Lower leg skin (tissue), 3 donors: ENCODE data around the gene ZNF407.

ENCODE experiments used
- CTCF ChIP-seq, 3 donors: fragments of 450-650 bp; IDR thresholded peaks; one replicate each; pipeline ENCODE4 v1.5.1; 2016; ENCODE audit warnings: antibody characterized with exemption in 3 of 3, mild to moderate bottlenecking in 3 of 3, moderate library complexity in 2 of 3
- POLR2A ChIP-seq, 2 donors: fragments of 450-650 bp; IDR thresholded peaks; one replicate each; pipeline ENCODE4 v1.6.1; 2016 to 2017; ENCODE audit warnings: antibody characterized with exemption in 2 of 2, mild to moderate bottlenecking in 1 of 2, moderate library complexity in 1 of 2

GRCh38 chr18:75025573-75025972 is 427.9 kb downstream of the ZNF407 start:
- TF ChIP-seq CTCF (IDR thresholded peaks at IDR 0.05) = no peak
- no peak for TF ChIP-seq POLR2A (IDR thresholded peaks at IDR 0.05)
